ENCODE data around the gene OTX1.

Gene OTX1

GRCh38 chr2:63047321-63048279 is 3.0 kb upstream of the OTX1 start:
- no peak for DNase-seq (ENCODE audit: low spot score)

- DNase-seq (ENCODE audit: low spot score): no peak
Measured at GRCh38 chr2:63048367-63049171, 2.1 kb upstream of the OTX1 start.

GRCh38 chr2:63049211-63049969 is 1.2 kb upstream of the OTX1 start:
- no peak for DNase-seq (ENCODE audit: low spot score)

GRCh38 chr2:63049970-63050333 is 678 bp upstream of the OTX1 start:
- no peak for DNase-seq (ENCODE audit: low spot score)

- DNase-seq (ENCODE audit: low spot score): no peak
Measured at GRCh38 chr2:63051042-63051794, 588 bp downstream of the OTX1 start.

- DNase-seq (ENCODE audit: low spot score): no peak
Measured at GRCh38 chr2:63051795-63052333, 1.2 kb downstream of the OTX1 start.

GRCh38 chr2:63052411-63053080 is 1.9 kb downstream of the OTX1 start:
- DNase-seq (ENCODE audit: low spot score): no peak

- no peak for DNase-seq (ENCODE audit: low spot score)
Measured at GRCh38 chr2:63053081-63053888, 2.7 kb downstream of the OTX1 start.

GRCh38 chr2:63053889-63054602 is 3.4 kb downstream of the OTX1 start:
- no peak for DNase-seq (ENCODE audit: low spot score)

GRCh38 chr2:63054841-63055225 is 4.2 kb downstream of the OTX1 start:
- no peak for DNase-seq (ENCODE audit: low spot score)

- no peak for DNase-seq (ENCODE audit: low spot score)
Measured at GRCh38 chr2:63055226-63056106, 4.8 kb downstream of the OTX1 start.

- no peak for DNase-seq (ENCODE audit: low spot score)
Measured at GRCh38 chr2:63056107-63057050, 5.7 kb downstream of the OTX1 start.

- no peak for DNase-seq (ENCODE audit: low spot score)
Measured at GRCh38 chr2:63057249-63058143, 6.9 kb downstream of the OTX1 start.

- DNase-seq (ENCODE audit: low spot score): no peak
Measured at GRCh38 chr2:63058144-63058920, 7.7 kb downstream of the OTX1 start.
